HepG2 (cell line): ENCODE data around the gene PRMT7. TPM values are rescaled to one million over a fixed set of nuclear protein-coding genes. Genes with fewer than 3 reads are reported as not detected.

ENCODE experiments used
- GFI1 ChIP-seq: sonication (generic); formaldehyde crosslinking; IDR thresholded peaks from 2 replicates; pipeline ENCODE4 v1.5.0; 2020; ENCODE audit warnings: missing genetic modification reagents, mild to moderate bottlenecking, borderline replicate concordance
- PITX1 ChIP-seq: sonication (generic); formaldehyde crosslinking; IDR thresholded peaks from 2 replicates; pipeline ENCODE4 v1.5.1; 2020; ENCODE audit warnings: mild to moderate bottlenecking, missing genetic modification reagents
- RORA ChIP-seq: sonication (generic); formaldehyde crosslinking; IDR thresholded peaks from 2 replicates; pipeline ENCODE4 v1.5.0; 2020; ENCODE audit warnings: mild to moderate bottlenecking, missing genetic modification reagents, moderate library complexity
- SMARCC2 ChIP-seq: fragments of 450-650 bp; IDR thresholded peaks from 2 replicates; pipeline ENCODE4 v1.6.1; 2017; ENCODE audit warnings: antibody characterized with exemption, mild to moderate bottlenecking
- STAG1 ChIP-seq: sonication (generic); formaldehyde crosslinking; IDR thresholded peaks from 2 replicates; pipeline ENCODE4 v1.4.0; 2020; ENCODE audit warnings: missing genetic modification reagents
- ZBTB21 ChIP-seq: sonication (generic); formaldehyde crosslinking; IDR thresholded peaks from 2 replicates; pipeline ENCODE4 v1.4.0; 2020; ENCODE audit warnings: missing genetic modification reagents
- ZNF34 ChIP-seq: sonication (generic); formaldehyde crosslinking; IDR thresholded peaks from 2 replicates; pipeline ENCODE4 v1.4.0; 2020; ENCODE audit warnings: mild to moderate bottlenecking, missing genetic modification reagents, borderline replicate concordance
- polyA plus RNA-seq, 8 experiments: library from polyadenylated mRNA; depleted of rRNA in 3 of 8; stranded (reverse) in 7 of 8; unstranded in 1 of 8; fragments of >200 nt; fragmentation: Illumina TruSeq in 4 of 8; extraction: Trizol in 4 of 8; gene quantifications; 2 replicates each; pipeline versions ENCODE4 v1.2.1 to v1.2.3, GENCODE V29; 2011 to 2016; ENCODE audit warnings: low read depth in 4 of 8, missing spikeins in 1 of 8, mixed read lengths in 1 of 8; ENCODE audit not compliant: insufficient read depth in 1 of 8
- total RNA-seq, 5 experiments: library from RNA; depleted of rRNA; stranded (reverse); fragments of >200 nt; fragmentation: Illumina TruSeq; extraction: Trizol; gene quantifications; 2 replicates each; pipeline ENCODE4 v1.2.3, GENCODE V29; 2016; ENCODE audit warnings: low read depth in 1 of 5
- TF ChIP-seq, protein P1 (sequence below): sonication (generic); formaldehyde crosslinking; IDR thresholded peaks from 2 replicates; pipeline ENCODE4 v1.4.0; 2020; ENCODE audit warnings: missing genetic modification reagents
- TF ChIP-seq, protein P2 (sequence below): sonication (generic); formaldehyde crosslinking; IDR thresholded peaks from one replicate; pipeline ENCODE4 v1.5.1; 2020; ENCODE audit warnings: mild to moderate bottlenecking, missing genetic modification reagents; ENCODE audit errors: not compliant biosample characterization
- TF ChIP-seq, protein P3 (sequence below): sonication (generic); formaldehyde crosslinking; IDR thresholded peaks from 2 replicates; pipeline ENCODE4 v1.9.0; 2021; ENCODE audit warnings: mild to moderate bottlenecking, missing genetic modification reagents

The PRMT7 gene
- total and polyA plus RNA-seq, 2 of the 13 experiments (the other 11 are each of a cell fraction or from before 2014, with no cell fraction given), result 47.5 to 55.0 TPM

DNA sequence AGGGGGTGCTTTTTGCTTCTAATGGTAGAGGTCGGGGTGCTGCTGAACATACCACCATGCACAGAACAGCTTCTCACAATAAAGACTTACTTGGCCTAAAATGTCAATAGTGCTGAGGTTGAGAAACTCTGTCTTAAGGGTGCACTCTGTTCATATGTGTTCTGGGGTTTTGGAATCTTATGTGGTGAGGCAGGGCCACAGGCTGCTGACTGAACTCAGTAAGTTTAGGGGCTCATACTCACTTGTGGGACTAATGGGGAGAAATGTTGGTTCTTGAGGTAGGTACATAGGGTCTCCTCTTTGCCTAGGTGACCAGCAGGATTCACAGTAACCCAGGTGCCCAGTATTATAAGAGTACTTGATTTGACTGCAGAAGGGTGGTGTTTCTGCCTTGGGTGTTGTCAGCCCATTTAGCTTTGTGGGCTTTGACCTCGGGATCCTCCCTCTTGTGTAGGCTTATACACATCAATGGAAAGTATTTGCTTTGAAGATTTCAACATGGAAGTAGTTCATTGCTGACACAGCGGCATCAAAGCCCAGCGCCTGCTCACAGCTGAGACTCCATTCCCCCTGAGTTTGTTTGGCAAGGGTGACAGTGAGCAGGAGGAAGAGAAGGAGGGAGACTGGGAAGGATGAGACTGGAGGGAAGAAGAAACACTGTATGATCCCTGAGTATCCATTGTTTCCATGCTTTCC is 29.3 kb upstream of the PRMT7 start (continued):
- TF ChIP-seq, protein P1, sequence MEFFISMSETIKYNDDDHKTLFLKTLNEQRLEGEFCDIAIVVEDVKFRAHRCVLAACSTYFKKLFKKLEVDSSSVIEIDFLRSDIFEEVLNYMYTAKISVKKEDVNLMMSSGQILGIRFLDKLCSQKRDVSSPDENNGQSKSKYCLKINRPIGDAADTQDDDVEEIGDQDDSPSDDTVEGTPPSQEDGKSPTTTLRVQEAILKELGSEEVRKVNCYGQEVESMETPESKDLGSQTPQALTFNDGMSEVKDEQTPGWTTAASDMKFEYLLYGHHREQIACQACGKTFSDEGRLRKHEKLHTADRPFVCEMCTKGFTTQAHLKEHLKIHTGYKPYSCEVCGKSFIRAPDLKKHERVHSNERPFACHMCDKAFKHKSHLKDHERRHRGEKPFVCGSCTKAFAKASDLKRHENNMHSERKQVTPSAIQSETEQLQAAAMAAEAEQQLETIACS (CRISPR knock-in tag), result no peak
- TF ChIP-seq RORA (CRISPR knock-in tag), result no peak
- TF ChIP-seq, protein P2, sequence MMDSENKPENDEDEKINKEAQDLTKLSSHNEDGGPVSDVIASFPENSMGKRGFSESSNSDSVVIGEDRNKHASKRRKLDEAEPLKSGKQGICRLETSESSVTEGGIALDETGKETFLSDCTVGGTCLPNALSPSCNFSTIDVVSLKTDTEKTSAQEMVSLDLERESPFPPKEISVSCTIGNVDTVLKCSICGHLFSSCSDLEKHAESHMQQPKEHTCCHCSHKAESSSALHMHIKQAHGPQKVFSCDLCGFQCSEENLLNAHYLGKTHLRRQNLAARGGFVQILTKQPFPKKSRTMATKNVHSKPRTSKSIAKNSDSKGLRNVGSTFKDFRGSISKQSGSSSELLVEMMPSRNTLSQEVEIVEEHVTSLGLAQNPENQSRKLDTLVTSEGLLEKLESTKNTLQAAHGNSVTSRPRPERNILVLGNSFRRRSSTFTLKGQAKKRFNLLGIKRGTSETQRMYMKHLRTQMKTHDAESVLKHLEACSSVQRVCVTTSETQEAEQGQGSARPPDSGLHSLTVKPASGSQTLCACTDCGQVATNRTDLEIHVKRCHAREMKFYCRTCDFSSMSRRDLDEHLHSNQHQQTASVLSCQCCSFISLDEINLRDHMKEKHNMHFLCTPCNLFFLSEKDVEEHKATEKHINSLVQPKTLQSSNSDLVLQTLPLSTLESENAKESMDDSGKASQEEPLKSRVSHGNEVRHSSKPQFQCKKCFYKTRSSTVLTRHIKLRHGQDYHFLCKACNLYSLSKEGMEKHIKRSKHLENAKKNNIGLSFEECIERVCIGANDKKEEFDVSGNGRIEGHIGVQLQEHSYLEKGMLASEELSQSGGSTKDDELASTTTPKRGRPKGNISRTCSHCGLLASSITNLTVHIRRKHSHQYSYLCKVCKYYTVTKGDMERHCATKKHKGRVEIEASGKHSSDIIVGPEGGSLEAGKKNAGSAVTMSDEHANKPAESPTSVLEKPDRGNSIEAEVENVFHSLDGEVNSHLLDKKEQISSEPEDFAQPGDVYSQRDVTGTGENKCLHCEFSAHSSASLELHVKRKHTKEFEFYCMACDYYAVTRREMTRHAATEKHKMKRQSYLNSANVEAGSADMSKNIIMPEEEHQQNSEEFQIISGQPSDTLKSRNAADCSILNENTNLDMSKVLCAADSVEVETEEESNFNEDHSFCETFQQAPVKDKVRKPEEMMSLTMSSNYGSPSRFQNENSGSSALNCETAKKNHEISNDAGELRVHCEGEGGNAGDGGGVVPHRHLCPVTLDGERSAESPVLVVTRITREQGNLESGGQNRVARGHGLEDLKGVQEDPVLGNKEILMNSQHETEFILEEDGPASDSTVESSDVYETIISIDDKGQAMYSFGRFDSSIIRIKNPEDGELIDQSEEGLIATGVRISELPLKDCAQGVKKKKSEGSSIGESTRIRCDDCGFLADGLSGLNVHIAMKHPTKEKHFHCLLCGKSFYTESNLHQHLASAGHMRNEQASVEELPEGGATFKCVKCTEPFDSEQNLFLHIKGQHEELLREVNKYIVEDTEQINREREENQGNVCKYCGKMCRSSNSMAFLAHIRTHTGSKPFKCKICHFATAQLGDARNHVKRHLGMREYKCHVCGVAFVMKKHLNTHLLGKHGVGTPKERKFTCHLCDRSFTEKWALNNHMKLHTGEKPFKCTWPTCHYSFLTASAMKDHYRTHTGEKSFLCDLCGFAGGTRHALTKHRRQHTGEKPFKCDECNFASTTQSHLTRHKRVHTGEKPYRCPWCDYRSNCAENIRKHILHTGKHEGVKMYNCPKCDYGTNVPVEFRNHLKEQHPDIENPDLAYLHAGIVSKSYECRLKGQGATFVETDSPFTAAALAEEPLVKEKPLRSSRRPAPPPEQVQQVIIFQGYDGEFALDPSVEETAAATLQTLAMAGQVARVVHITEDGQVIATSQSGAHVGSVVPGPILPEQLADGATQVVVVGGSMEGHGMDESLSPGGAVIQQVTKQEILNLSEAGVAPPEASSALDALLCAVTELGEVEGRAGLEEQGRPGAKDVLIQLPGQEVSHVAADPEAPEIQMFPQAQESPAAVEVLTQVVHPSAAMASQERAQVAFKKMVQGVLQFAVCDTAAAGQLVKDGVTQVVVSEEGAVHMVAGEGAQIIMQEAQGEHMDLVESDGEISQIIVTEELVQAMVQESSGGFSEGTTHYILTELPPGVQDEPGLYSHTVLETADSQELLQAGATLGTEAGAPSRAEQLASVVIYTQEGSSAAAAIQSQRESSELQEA (CRISPR knock-in tag), result no peak
- TF ChIP-seq GFI1 (CRISPR knock-in tag), result peak; percentile 87
- 0 out of 2 replicates have a peak, but pooled peaks have one; percentile 26 for TF ChIP-seq ZBTB21 (CRISPR knock-in tag)
- TF ChIP-seq, protein P3, sequence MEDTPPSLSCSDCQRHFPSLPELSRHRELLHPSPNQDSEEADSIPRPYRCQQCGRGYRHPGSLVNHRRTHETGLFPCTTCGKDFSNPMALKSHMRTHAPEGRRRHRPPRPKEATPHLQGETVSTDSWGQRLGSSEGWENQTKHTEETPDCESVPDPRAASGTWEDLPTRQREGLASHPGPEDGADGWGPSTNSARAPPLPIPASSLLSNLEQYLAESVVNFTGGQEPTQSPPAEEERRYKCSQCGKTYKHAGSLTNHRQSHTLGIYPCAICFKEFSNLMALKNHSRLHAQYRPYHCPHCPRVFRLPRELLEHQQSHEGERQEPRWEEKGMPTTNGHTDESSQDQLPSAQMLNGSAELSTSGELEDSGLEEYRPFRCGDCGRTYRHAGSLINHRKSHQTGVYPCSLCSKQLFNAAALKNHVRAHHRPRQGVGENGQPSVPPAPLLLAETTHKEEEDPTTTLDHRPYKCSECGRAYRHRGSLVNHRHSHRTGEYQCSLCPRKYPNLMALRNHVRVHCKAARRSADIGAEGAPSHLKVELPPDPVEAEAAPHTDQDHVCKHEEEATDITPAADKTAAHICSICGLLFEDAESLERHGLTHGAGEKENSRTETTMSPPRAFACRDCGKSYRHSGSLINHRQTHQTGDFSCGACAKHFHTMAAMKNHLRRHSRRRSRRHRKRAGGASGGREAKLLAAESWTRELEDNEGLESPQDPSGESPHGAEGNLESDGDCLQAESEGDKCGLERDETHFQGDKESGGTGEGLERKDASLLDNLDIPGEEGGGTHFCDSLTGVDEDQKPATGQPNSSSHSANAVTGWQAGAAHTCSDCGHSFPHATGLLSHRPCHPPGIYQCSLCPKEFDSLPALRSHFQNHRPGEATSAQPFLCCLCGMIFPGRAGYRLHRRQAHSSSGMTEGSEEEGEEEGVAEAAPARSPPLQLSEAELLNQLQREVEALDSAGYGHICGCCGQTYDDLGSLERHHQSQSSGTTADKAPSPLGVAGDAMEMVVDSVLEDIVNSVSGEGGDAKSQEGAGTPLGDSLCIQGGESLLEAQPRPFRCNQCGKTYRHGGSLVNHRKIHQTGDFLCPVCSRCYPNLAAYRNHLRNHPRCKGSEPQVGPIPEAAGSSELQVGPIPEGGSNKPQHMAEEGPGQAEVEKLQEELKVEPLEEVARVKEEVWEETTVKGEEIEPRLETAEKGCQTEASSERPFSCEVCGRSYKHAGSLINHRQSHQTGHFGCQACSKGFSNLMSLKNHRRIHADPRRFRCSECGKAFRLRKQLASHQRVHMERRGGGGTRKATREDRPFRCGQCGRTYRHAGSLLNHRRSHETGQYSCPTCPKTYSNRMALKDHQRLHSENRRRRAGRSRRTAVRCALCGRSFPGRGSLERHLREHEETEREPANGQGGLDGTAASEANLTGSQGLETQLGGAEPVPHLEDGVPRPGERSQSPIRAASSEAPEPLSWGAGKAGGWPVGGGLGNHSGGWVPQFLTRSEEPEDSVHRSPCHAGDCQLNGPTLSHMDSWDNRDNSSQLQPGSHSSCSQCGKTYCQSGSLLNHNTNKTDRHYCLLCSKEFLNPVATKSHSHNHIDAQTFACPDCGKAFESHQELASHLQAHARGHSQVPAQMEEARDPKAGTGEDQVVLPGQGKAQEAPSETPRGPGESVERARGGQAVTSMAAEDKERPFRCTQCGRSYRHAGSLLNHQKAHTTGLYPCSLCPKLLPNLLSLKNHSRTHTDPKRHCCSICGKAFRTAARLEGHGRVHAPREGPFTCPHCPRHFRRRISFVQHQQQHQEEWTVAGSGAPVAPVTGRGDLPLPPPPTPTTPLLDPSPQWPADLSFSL (CRISPR knock-in tag), result peak; percentile 36; the same call in 1 of the 2 replicates
- no peak for TF ChIP-seq SMARCC2
- TF ChIP-seq PITX1, result peak; percentile 94
- TF ChIP-seq STAG1 (CRISPR knock-in tag), result no peak
- TF ChIP-seq ZNF34, result 0 out of 2 replicates have a peak, but pooled peaks have one; percentile 31
